Stimulated activated CD4-positive, alpha-beta T cell treated with anti-CD3 and anti-CD28 coated beads, Interleukin-12 subunit alpha, Interleukin-12 subunit beta, amount 100 ng/mL, for 48 hours (primary cell): ENCODE data around the gene ZNF792.
"Not testable (repeated sequence)": the region's sequence is repeated elsewhere in the genome, so short reads cannot be mapped to it uniquely, and the experiment has no call there.

Experiments
- DNase-seq, 3 donors: peaks; one replicate each; pipeline ENCODE4 v3.0.0-alpha.2; 2020; ENCODE audit warnings: low read depth in 2 of 3, low spot score in 1 of 3

Gene ZNF792

GRCh38 chr19:34926361-34926684 lies 37.7 kb downstream of the ZNF792 start:
- DNase-seq: no peak

- no peak for DNase-seq
Measured at GRCh38 chr19:34925278-34925855, 38.7 kb downstream of the ZNF792 start.

GRCh38 chr19:34920090-34920786 lies 43.8 kb downstream of the ZNF792 start:
- not testable (repeated sequence) for DNase-seq

GRCh38 chr19:34918190-34918589 lies 45.8 kb downstream of the ZNF792 start:
- DNase-seq: no peak

- DNase-seq: not testable (repeated sequence)
Measured at GRCh38 chr19:34917144-34917543, 46.9 kb downstream of the ZNF792 start.

GRCh38 chr19:34910770-34911169 lies 53.3 kb downstream of the ZNF792 start:
- DNase-seq: no peak
